ENCODE data around the gene NEDD4L. TPM values are rescaled to one million over a fixed set of nuclear protein-coding genes. Genes with fewer than 3 reads are reported as not detected.

NEDD4L gene
- total RNA-seq, 1 experiment from 2014 or later, result 57.4 TPM

DNA sequence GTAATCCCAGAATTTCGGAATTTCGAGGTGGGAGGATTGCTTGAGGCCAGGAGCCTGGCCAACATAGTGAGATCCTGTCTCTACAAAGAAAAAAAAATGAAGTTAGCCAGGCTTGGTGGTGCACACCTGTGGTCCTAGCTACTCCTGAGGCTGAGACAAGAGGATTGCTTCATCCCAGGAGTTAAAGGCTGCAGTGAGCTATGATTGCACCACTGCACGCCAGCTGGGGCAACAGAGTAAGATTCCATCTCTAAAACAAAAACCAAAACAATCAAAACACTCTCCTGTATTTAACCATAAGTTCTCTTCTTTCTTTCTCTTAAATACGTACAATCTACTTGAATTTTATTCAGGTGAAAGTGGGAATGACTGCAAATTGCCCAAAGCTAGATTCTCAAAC is 33.8 kb upstream of the NEDD4L start:
- H3F3A ChIP-seq (ENCODE audit: insufficient read depth, low read depth), result peaks cover 27% of the 10 kb centered on the region
- BruUV-seq (replicated peaks), result no TSS peak
- H3K9me3 ChIP-seq (ENCODE audit: insufficient read depth, low read depth), result no peaks in the 10 kb centered on the region
- H3K4me1 ChIP-seq (replicated peaks; ENCODE audit: insufficient read depth), result peaks cover 38% of the 10 kb centered on the region
- no peak overlapping the region for H3K27ac ChIP-seq
- H3K4me3 ChIP-seq, result no peak overlapping the region
- no peaks in the 10 kb centered on the region for H3K79me2 ChIP-seq (ENCODE audit: low read depth)
- intact Hi-C loops (cut with micrococcal nuclease; ENCODE audit: unreplicated experiment), result no loop called here
- no peaks in the 10 kb centered on the region for H3K36me3 ChIP-seq (ENCODE audit: low read depth)
- H3K27me3 ChIP-seq (ENCODE audit: insufficient read depth, low read depth), result no peaks in the 10 kb centered on the region
- TF ChIP-seq EZH2 (IDR thresholded peaks at IDR 0.05; ENCODE audit: low read depth) (no peak), CTCF (conservative IDR thresholded peaks at IDR 0.05) (no peak)
- no peak overlapping the region for H3K4me2 ChIP-seq
- CTCF ChIA-PET, result no interaction called here
- no peaks in the 10 kb centered on the region for H4K20me1 ChIP-seq (ENCODE audit: insufficient read depth)
- no peak overlapping the region for H2AFZ ChIP-seq
- POLR2A ChIA-PET (ENCODE audit: unreplicated experiment), result no interaction called here
- no peak for DNase-seq
- H3K9me2 ChIP-seq (ENCODE audit: insufficient read depth), result peaks cover 4% of the 10 kb centered on the region; the same call in 1 of the 2 replicates

GRCh38 chr18:58012356-58012755 is 31.7 kb upstream of the NEDD4L start:
- intact Hi-C loops (cut with micrococcal nuclease; ENCODE audit: unreplicated experiment), result no loop called here
- CTCF ChIA-PET, result no interaction called here

More at GRCh38 chr18:58012356-58012755, 31.7 kb upstream of the NEDD4L start:
- Histone ChIP-seq H3K79me2 (ENCODE audit: low read depth) (no peaks in the 10 kb centered on the region), H3K9me3 (ENCODE audit: insufficient read depth, low read depth) (0 out of 2 replicates have a peak, but pooled peaks cover 3% of the 10 kb centered on the region), H3F3A (ENCODE audit: insufficient read depth, low read depth) (peaks cover 27% of the 10 kb centered on the region), H4K20me1 (ENCODE audit: insufficient read depth) (no peaks in the 10 kb centered on the region), H3K36me3 (ENCODE audit: low read depth) (no peaks in the 10 kb centered on the region), H3K4me3 (no peak overlapping the region), H2AFZ (no peak overlapping the region), H3K4me2 (peak overlapping the region; percentile 56; the same call in 1 of the 2 replicates), H3K27me3 (ENCODE audit: insufficient read depth, low read depth) (no peaks in the 10 kb centered on the region), H3K9me2 (ENCODE audit: insufficient read depth) (peaks cover 4% of the 10 kb centered on the region; the same call in 1 of the 2 replicates), H3K4me1 (replicated peaks; ENCODE audit: insufficient read depth) (peaks cover 33% of the 10 kb centered on the region), H3K27ac (peak overlapping the region; percentile 62; the same call in 1 of the 2 replicates)
- BruUV-seq (replicated peaks), result no TSS peak
- TF ChIP-seq EZH2 (IDR thresholded peaks at IDR 0.05; ENCODE audit: low read depth), result no peak
- no peak for TF ChIP-seq CTCF (conservative IDR thresholded peaks at IDR 0.05)
- POLR2A ChIA-PET (ENCODE audit: unreplicated experiment), result no interaction called here
- DNase-seq, result no peak

Data from PC-9 (cell line).